ENCODE results near the gene PF4V1. TPM values are rescaled to one million over a fixed set of nuclear protein-coding genes. Genes with fewer than 3 reads are reported as not detected.

The PF4V1 gene
- total and polyA plus RNA-seq, 4 donors, result 0.38 TPM; not detected in 3

- DNase-seq (no peak), ATAC-seq (ENCODE audit: insufficient read depth, low FRiP score) (no peak)
- Histone ChIP-seq H3K9me3 (ENCODE audit: control insufficient read depth in 4 of 4, insufficient read depth in 3 of 4, low read length in 3 of 4) (no peaks in the 10 kb centered on the region), H3K4me3 (no peak overlapping the region), H3K27ac (ENCODE audit: low read depth in 1 of 2, low read length in 1 of 2) (no peak overlapping the region), H3K36me3 (ENCODE audit: control insufficient read depth in 4 of 4, insufficient read depth in 4 of 4, low read length in 4 of 4) (no peaks in the 10 kb centered on the region), H3K4me1 (ENCODE audit: control insufficient read depth in 5 of 5, insufficient read depth in 5 of 5, low read length in 5 of 5) (no peaks in the 10 kb centered on the region), H3K27me3 (ENCODE audit: control insufficient read depth in 3 of 3, insufficient read depth in 3 of 3, low read length in 2 of 3) (no peaks in the 10 kb centered on the region), H3K9ac (ENCODE audit: insufficient read depth in 1 of 2, low read length in 2 of 2) (no peak overlapping the region)
- TF ChIP-seq, protein P1, sequence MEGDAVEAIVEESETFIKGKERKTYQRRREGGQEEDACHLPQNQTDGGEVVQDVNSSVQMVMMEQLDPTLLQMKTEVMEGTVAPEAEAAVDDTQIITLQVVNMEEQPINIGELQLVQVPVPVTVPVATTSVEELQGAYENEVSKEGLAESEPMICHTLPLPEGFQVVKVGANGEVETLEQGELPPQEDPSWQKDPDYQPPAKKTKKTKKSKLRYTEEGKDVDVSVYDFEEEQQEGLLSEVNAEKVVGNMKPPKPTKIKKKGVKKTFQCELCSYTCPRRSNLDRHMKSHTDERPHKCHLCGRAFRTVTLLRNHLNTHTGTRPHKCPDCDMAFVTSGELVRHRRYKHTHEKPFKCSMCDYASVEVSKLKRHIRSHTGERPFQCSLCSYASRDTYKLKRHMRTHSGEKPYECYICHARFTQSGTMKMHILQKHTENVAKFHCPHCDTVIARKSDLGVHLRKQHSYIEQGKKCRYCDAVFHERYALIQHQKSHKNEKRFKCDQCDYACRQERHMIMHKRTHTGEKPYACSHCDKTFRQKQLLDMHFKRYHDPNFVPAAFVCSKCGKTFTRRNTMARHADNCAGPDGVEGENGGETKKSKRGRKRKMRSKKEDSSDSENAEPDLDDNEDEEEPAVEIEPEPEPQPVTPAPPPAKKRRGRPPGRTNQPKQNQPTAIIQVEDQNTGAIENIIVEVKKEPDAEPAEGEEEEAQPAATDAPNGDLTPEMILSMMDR (IDR thresholded peaks at IDR 0.05; ENCODE audit: control extremely low read depth, extremely low read depth), result no peak
These were observed 9.7 kb upstream of the PF4V1 start for GRCh38 chr4:73843369-73843768.

- Histone ChIP-seq H3K4me1 (ENCODE audit: control insufficient read depth in 5 of 5, insufficient read depth in 5 of 5, low read length in 5 of 5) (no peaks in the 10 kb centered on the region), H3K27ac (ENCODE audit: low read depth in 1 of 2, low read length in 1 of 2) (no peak overlapping the region), H3K27me3 (ENCODE audit: control insufficient read depth in 3 of 3, insufficient read depth in 3 of 3, low read length in 2 of 3) (no peaks in the 10 kb centered on the region), H3K4me3 (no peak overlapping the region), H3K9ac (ENCODE audit: insufficient read depth in 1 of 2, low read length in 2 of 2) (no peak overlapping the region), H3K36me3 (ENCODE audit: control insufficient read depth in 4 of 4, insufficient read depth in 4 of 4, low read length in 4 of 4) (no peaks in the 10 kb centered on the region), H3K9me3 (ENCODE audit: control insufficient read depth in 4 of 4, insufficient read depth in 3 of 4, low read length in 3 of 4) (no peaks in the 10 kb centered on the region)
- TF ChIP-seq, protein P1 (IDR thresholded peaks at IDR 0.05; ENCODE audit: control extremely low read depth, extremely low read depth), result no peak
- ATAC-seq (ENCODE audit: insufficient read depth, low FRiP score) (no peak), DNase-seq (no peak)
- 29 to 46% methylated on average over 3 of the region's 3 CpGs for WGBS, 2 donors
These were observed 8.8 kb upstream of the PF4V1 start for GRCh38 chr4:73844345-73844744.

DNA sequence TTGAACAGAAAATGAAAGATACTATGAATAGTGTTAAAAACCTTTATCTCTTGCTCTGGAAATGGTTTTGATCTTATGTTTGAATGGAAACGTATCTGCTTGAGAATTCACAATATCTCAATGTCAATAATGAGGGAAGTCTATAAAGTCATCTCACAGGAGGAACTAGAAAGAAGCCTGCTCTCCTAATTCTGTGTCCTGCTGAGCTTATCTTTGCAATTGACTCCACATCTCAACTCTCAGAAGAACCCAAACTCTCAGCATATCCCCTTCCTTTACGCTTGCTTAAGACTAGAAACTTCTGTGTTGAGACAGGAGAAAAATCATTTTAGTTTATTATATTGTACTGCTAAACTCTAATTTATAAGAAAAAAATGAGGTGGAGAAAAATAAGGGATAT lies 8.3 kb upstream of the PF4V1 start:
- TF ChIP-seq, protein P1 (IDR thresholded peaks at IDR 0.05; ENCODE audit: control extremely low read depth, extremely low read depth), result no peak
- Histone ChIP-seq H3K27ac (ENCODE audit: low read depth in 1 of 2, low read length in 1 of 2) (no peak overlapping the region), H3K9ac (ENCODE audit: insufficient read depth in 1 of 2, low read length in 2 of 2) (no peak overlapping the region), H3K9me3 (ENCODE audit: control insufficient read depth in 4 of 4, insufficient read depth in 3 of 4, low read length in 3 of 4) (no peaks in the 10 kb centered on the region), H3K4me3 (no peak overlapping the region), H3K4me1 (ENCODE audit: control insufficient read depth in 5 of 5, insufficient read depth in 5 of 5, low read length in 5 of 5) (no peaks in the 10 kb centered on the region), H3K36me3 (ENCODE audit: control insufficient read depth in 4 of 4, insufficient read depth in 4 of 4, low read length in 4 of 4) (no peaks in the 10 kb centered on the region), H3K27me3 (ENCODE audit: control insufficient read depth in 3 of 3, insufficient read depth in 3 of 3, low read length in 2 of 3) (no peaks in the 10 kb centered on the region)
- no peak for DNase-seq
- ATAC-seq (ENCODE audit: insufficient read depth, low FRiP score), result no peak
- 65 to 70% methylated on average over 2 of the region's 2 CpGs for WGBS, 2 donors

GRCh38 chr4:73847526-73848182 lies 5.4 kb upstream of the PF4V1 start:
- Histone ChIP-seq H3K9ac (ENCODE audit: insufficient read depth in 1 of 2, low read length in 2 of 2) (no peak overlapping the region), H3K36me3 (ENCODE audit: control insufficient read depth in 4 of 4, insufficient read depth in 4 of 4, low read length in 4 of 4) (no peaks in the 10 kb centered on the region), H3K9me3 (ENCODE audit: control insufficient read depth in 4 of 4, insufficient read depth in 3 of 4, low read length in 3 of 4) (no peaks in the 10 kb centered on the region), H3K27me3 (ENCODE audit: control insufficient read depth in 3 of 3, insufficient read depth in 3 of 3, low read length in 2 of 3) (peaks cover 0 to 6% (median 0%) of the 10 kb centered on the region in 3 donors), H3K4me1 (ENCODE audit: control insufficient read depth in 5 of 5, insufficient read depth in 5 of 5, low read length in 5 of 5) (no peaks in the 10 kb centered on the region), H3K4me3 (no peak overlapping the region), H3K27ac (ENCODE audit: low read depth in 1 of 2, low read length in 1 of 2) (no peak overlapping the region)
- ATAC-seq (ENCODE audit: insufficient read depth, low FRiP score), result no peak
- 78 to 88% methylated on average over 3 of the region's 3 CpGs for whole genome bisulfite sequencing, 2 donors
- TF ChIP-seq, protein P1 (IDR thresholded peaks at IDR 0.05; ENCODE audit: control extremely low read depth, extremely low read depth), result no peak
- no peak for DNase-seq

All from lung (tissue), 12 donors.